Activated gamma-delta T cell (primary cell): ENCODE measurements around the gene PTPRN2.

Experiments
- DNase-seq: peaks from one replicate; lab custom pipeline; 2025; lab: John Stamatoyannopoulos, UW

The PTPRN2 gene

GRCh38 chr7:158013085-158013668 lies 574.4 kb downstream of the PTPRN2 start:
- no peak for DNase-seq

- DNase-seq: no peak
These were observed 575.7 kb downstream of the PTPRN2 start for GRCh38 chr7:158011941-158012340.

DNA sequence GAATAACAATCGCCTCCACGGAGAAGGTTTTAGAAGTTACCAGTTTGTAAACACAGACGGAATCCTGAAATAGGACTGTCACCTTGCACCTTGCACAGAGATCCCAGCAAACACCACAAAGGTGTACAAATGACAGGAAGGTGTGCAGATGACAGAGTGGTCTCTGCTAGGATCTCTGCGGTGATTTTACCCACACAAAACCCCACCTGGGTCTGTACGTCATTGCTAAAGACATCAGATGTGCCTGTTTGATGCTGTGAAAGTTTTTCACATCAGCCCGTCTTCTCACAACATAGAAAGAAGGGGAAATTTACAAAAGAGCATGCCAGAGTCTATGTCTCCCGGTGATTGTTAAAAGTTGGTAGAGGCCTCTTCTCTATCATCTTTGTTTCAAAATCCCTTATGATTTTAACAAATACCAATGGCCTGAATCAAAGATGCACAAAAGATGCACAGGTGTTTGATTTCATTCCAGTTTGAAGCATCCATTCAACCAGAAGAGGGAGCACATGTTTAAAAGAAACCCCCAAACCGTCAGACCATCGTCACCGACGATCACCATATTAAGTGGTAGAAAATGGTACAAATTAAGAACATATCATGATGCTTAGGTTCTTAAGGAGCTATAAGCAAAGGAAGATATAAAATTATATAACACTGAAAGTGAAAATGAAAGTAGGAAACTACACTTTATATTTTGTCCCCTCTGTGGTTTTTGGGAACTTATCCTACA lies 576.5 kb downstream of the PTPRN2 start:
- no peak for DNase-seq

DNA sequence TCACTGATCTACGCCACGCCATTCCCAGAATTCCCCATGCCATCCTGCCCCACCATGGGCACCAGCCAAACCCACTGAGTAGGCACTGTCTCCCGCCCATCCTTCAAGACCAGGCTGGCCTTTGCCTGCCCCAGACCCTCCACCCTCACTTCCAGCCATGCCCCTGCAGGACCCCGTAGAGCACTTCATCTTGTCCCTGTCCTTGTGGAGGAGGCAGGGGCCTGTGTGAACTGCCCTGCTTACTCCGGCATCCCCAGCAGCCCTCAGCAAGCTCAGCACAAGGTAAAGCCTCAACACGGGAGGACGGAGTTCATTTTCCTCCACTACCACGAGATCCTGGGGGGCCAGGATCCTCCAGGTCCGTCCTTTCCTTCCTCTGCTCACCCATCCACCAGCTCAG lies 577.7 kb downstream of the PTPRN2 start:
- DNase-seq: no peak

GRCh38 chr7:158008267-158008666 lies 579.4 kb downstream of the PTPRN2 start:
- no peak for DNase-seq

DNA sequence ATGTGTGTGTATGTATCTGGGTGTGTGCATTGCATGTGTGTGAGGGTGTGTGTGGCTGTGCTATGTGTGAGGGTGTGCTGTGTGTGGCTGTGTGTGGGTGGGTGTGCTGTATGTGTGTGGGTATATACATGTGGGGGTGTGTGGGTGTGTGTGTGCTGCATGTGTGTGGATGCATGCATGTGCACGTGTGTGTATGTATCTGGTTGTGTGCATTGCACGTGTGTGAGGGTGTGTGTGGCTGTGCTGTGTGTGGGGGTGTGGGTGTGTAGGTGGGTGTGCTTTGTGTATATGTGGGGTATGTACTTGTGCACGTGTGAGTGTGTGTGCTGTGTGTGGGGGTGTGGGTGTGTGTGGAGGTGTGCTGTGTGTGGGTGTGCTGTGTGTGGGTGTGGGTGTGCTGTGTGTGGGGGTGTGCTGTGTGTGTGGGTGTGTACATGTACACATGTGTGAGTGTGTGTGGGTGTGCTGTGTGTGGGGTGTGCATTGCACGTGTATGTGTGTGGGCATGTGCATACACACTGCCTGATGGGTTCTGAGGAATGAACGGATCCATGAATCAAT lies 579.8 kb downstream of the PTPRN2 start:
- no peak for DNase-seq

DNA sequence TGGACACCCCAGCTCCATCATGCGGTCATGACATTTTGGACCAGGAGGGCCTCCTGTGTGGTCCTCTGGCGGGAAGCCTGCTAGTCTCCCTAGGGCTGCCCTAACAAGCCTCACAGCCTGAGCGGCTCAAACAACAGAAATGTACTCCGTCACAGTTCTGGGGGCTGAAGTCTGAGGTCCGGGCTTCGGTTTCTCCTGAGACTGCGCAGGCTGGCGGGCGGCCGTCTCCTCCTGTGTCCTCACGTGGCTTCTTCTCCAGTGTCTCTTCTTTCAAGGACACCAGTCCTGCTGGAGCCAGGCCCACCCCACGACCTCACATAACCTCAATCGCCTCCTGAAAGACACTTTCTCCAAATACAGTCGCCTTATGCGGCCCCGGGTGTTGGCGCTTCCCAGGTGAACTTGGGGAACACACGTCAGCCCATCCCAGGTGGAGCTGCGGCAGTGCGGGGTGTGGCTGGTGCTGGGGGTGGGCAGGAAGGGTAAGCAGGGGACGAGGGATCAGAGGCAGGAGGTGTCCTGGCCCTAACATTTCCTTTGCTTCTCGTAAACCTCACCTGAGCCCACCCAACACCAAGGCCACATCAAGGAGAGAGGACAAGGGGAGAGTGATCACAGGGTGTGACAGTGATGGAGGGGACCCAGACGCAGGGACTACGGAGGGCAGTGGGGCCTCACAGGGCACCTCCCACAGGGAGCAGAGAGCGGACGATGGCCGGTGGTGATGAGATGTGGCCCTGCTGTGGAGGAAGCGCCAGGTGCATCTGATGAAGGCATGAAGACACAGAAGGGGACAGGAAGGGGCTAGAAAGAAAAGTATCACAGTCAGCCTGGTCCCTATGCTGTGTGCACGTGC lies 580.6 kb downstream of the PTPRN2 start:
- no peak for DNase-seq

GRCh38 chr7:158005531-158005930 lies 582.1 kb downstream of the PTPRN2 start:
- no peak for DNase-seq

- DNase-seq: no peak
These were observed 583.5 kb downstream of the PTPRN2 start for GRCh38 chr7:158004123-158004490.

- no peak for DNase-seq
These were observed 584.0 kb downstream of the PTPRN2 start for GRCh38 chr7:158003441-158004122.

- DNase-seq: no peak
These were observed 585.0 kb downstream of the PTPRN2 start for GRCh38 chr7:158002486-158003080.

- DNase-seq: no peak
These were observed 585.9 kb downstream of the PTPRN2 start for GRCh38 chr7:158001621-158002320.

DNA sequence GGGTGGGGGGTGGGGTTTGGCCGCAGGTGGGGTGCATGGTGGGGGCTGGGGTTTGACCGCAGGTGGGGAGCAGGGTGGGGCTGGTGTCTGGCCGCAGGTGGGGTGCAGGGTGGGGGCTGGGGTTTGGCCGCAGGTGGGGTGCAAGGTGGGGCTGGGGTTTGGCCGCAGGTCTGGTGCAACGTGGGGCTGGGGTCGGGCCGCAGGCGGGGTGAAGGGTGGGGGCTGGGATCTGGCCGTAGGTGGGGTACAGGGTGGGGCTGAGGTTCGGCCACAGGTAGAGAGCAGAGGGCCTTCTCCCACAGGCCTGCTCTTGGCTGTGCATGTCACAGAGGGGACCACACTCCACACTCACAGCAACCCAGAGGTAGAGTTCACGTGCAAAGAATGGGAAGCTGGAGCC lies 586.6 kb downstream of the PTPRN2 start:
- DNase-seq: no peak

DNA sequence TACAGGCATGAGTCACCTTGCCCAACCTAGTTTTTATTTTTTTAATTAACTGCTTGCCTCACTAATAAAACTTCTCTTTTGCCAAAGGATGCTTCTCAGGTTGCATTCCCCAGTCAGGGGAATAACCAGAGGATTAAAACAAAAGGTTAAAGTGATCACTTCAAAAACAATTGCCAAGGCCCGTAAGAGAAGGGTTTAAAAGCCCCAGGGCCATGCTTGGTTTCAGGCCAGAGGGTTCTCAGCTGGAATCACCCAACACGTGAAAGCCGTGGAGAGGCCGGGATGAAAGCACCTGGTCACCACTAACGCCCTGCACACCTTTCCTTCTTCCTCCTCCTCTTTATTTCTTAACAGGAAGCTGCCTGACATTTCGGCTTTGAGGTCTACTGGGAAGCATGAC lies 587.5 kb downstream of the PTPRN2 start:
- DNase-seq: no peak

GRCh38 chr7:157998884-157999552 lies 588.6 kb downstream of the PTPRN2 start:
- DNase-seq: no peak

- no peak for DNase-seq
These were observed 590.2 kb downstream of the PTPRN2 start for GRCh38 chr7:157997471-157997870.

DNA sequence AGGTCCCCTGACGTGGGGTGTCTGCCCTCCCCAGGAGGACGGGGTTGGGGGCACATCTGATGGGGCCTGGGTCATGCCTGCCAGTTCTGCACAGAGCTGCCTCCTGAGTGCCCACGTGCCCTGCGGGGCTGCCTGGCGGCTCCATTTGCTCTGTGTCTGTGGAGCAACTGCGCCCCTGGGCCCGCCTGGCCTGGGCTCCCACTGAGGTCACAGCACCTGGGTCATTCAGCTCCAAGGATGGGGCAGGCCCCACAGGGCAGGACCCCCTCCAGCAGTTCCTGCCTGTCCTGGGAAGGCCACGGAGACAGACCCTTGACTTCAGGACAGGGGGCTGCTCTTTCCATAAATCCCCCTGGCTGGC lies 590.6 kb downstream of the PTPRN2 start:
- DNase-seq: no peak

DNA sequence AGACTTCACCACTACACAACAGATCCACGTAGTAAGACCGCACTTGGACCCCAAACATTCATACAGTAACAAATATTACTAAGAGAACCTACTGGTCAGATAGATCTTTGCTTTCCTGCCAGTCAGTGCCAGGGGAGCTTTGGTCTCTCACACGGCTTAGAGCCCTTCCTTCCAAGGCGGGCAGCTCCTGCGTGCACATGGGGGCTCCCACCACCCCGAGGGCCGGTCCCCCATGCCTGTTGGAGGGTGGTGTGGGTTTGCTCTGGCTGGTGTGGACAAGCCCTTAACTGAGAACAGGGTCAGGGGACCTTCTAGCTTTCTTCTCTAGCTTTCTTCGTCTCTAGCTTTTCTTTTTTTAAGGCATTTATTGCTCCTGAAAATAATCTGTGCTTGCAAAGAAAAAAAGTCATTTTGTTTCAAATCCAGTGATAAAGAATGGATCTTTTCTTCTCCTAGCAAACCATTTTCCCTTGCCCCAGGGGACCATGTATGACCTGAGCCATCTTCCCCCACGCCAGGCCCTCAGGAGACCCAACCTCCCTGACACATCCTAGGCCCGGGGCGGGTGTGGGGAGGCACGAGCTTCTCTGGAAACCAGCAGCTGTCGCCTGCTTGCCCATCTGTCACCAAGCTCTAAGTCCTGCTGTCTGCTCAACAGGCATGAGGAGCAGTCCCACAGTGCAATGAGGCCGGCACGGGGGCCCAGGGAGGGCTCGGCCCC lies 591.1 kb downstream of the PTPRN2 start:
- no peak for DNase-seq

DNA sequence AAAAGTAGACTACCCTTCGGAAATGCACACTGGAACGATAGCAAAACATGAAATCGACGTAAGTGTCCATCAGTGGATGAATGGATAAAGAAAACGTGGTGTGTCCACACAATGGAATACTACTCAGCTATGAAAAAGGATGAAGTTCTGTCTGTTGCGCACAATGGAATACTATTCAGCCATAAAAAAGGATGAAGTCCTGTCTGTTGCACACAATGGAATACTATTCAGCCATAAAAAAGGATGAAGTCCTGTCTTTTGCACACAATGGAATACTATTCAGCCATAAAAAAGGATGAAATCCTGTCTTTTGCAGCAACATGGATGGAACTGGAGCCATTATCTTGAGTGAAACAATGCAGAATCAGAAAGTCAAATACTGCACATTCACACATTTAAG lies 591.8 kb downstream of the PTPRN2 start:
- DNase-seq: no peak

DNA sequence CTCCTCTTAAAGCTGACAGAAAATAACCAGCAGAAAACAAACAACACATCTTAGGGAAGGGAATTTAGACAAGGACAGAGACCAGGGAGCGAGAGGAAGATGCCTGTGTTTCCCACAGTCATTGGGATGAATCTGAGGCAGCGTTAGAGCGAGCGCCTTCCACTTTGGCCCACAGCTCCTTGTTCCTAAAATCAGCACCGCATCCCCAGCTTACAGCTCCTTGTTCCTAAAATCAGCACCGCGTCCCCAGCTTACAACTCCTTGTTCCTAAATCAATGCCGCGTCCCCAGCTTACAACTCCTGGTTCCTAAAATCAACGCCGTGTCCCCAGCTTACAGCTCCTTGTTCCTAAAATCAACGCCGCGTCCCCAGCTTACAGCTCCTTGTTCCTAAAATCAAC lies 593.3 kb downstream of the PTPRN2 start:
- DNase-seq: no peak
